ENCODE data around the gene MMS22L. TPM values are rescaled to one million over a fixed set of nuclear protein-coding genes. Genes with fewer than 3 reads are reported as not detected.

The MMS22L gene
- total and polyA plus RNA-seq, 2 of the 4 experiments (the other 2 are of a cell fraction), result 6.1 to 18.6 TPM

- intact Hi-C loops (cut with micrococcal nuclease), result no loop called here
- Histone ChIP-seq H3K4ac (ENCODE audit: low read depth, low read length) (no peak overlapping the region), H4K8ac (ENCODE audit: low read depth in 2 of 2, low read length in 2 of 2) (no peak overlapping the region), H2AK5ac (ENCODE audit: low read depth, low read length) (no peak overlapping the region), H3K79me1 (ENCODE audit: low read depth in 1 of 2, low read length in 2 of 2) (no peaks in the 10 kb centered on the region), H2BK15ac (ENCODE audit: low read depth, low read length) (no peak overlapping the region), H3K27me3 (ENCODE audit: control insufficient read depth, insufficient read depth, low read length) (no peaks in the 10 kb centered on the region), H3K9ac (ENCODE audit: low read depth, low read length) (no peak overlapping the region), H3K36me3 (ENCODE audit: control insufficient read depth, insufficient read depth, low read length) (no peaks in the 10 kb centered on the region), H3K4me1 (ENCODE audit: control insufficient read depth, insufficient read depth, low read length) (peaks cover 3% of the 10 kb centered on the region; the same call in 1 of the 2 replicates), H3K14ac (replicated peaks; ENCODE audit: low read depth, low read length) (no peak overlapping the region), H3K9me1 (ENCODE audit: insufficient read depth, low read length) (no peaks in the 10 kb centered on the region), H4K5ac (ENCODE audit: low read depth, low read length) (no peak overlapping the region), H2AK9ac (replicated peaks; ENCODE audit: low read depth, low read length, poor library complexity) (no peak overlapping the region), H2BK120ac (ENCODE audit: low read depth, low read length) (no peak overlapping the region), H3K4me2 (ENCODE audit: low read depth, low read length) (no peak overlapping the region), H3K18ac (ENCODE audit: low read depth, low read length) (no peak overlapping the region), H2AFZ (replicated peaks; ENCODE audit: low read length, poor library complexity) (no peak overlapping the region), H4K91ac (ENCODE audit: insufficient read depth, low read depth, low read length) (no peak overlapping the region), H3K4me3 (ENCODE audit: insufficient read depth, low read depth, low read length) (no peak overlapping the region), H2BK5ac (ENCODE audit: low read depth, low read length, poor library complexity, severe bottlenecking) (no peak overlapping the region), H3K27ac (ENCODE audit: insufficient read depth, low read length) (no peak overlapping the region), H3K56ac (ENCODE audit: extremely low read depth, insufficient read depth, low read length) (no peak overlapping the region), H3K9me3 (ENCODE audit: control insufficient read depth, insufficient read depth, low read length) (no peaks in the 10 kb centered on the region), H2BK20ac (ENCODE audit: low read depth, low read length) (no peak overlapping the region), H4K20me1 (ENCODE audit: insufficient read depth, low read length) (no peaks in the 10 kb centered on the region), H3K23ac (ENCODE audit: low read depth, low read length) (no peak overlapping the region)
- DNase-seq (no peak), ATAC-seq (ENCODE audit: low read depth) (no peak)
- no peak for TF ChIP-seq FOS (IDR thresholded peaks at IDR 0.05; ENCODE audit: low read depth, low read length)
- TF ChIP-seq RFX5 (IDR thresholded peaks at IDR 0.05; ENCODE audit: low read depth, low read length), result no peak
- TF ChIP-seq RAD21 (IDR thresholded peaks at IDR 0.05; ENCODE audit: low read length), result no peak
- no peak for TF ChIP-seq MAZ (IDR thresholded peaks at IDR 0.05; ENCODE audit: borderline replicate concordance, low read depth, low read length)
- no peak for TF ChIP-seq SMC3 (IDR thresholded peaks at IDR 0.05; ENCODE audit: low read depth, low read length)
- TF ChIP-seq CHD1 (IDR thresholded peaks at IDR 0.05; ENCODE audit: low read depth, low read length), result no peak
- TF ChIP-seq CEBPB (IDR thresholded peaks at IDR 0.05; ENCODE audit: low read depth, low read length), result no peak
- no peak for TF ChIP-seq RCOR1 (IDR thresholded peaks at IDR 0.05; ENCODE audit: insufficient replicate concordance, low read length)
- no peak for TF ChIP-seq BHLHE40 (IDR thresholded peaks at IDR 0.05; ENCODE audit: low read depth, low read length)
- no peak for TF ChIP-seq MAFK (IDR thresholded peaks at IDR 0.05; ENCODE audit: low read depth, low read length)
- TF ChIP-seq, protein P1, sequence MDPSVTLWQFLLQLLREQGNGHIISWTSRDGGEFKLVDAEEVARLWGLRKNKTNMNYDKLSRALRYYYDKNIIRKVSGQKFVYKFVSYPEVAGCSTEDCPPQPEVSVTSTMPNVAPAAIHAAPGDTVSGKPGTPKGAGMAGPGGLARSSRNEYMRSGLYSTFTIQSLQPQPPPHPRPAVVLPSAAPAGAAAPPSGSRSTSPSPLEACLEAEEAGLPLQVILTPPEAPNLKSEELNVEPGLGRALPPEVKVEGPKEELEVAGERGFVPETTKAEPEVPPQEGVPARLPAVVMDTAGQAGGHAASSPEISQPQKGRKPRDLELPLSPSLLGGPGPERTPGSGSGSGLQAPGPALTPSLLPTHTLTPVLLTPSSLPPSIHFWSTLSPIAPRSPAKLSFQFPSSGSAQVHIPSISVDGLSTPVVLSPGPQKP (IDR thresholded peaks at IDR 0.05; ENCODE audit: borderline replicate concordance, low read depth, low read length), result no peak
- TF ChIP-seq POLR2A (IDR thresholded peaks at IDR 0.05; ENCODE audit: low read depth, low read length), result no peak
- no peak for TF ChIP-seq NFE2L2 (IDR thresholded peaks at IDR 0.05; ENCODE audit: low read depth, low read length)
- no peak for TF ChIP-seq USF2 (IDR thresholded peaks at IDR 0.05; ENCODE audit: low read depth, low read length)
- CTCF ChIA-PET, result interaction anchor here (0.6 kb wide), 1 partner anchor 69 kb away, joined by 3 read pairs; no protein-coding TSS in a partner anchor
- dilution Hi-C loops (cut with HindIII; ENCODE audit: low sequenced_read_pairs, unreplicated experiment), result no loop called here
- no CpG with 5 or more reads among the region's 4 CpGs for WGBS, 2 experiments (ENCODE audit: extremely low coverage in 2 of 2, insufficient read length in 1 of 2)
- POLR2A ChIA-PET (ENCODE audit: unreplicated experiment), result no interaction called here
- in situ Hi-C loops (cut with MboI; ENCODE audit: low sequenced_read_pairs), result no loop called here
- BruUV-seq (replicated peaks), result no TSS peak
Measured at GRCh38 chr6:97289332-97289731, 6.3 kb upstream of the MMS22L start.
